GM19395 (cell line): ENCODE data around the gene ZBTB49.

ENCODE experiments used
- ATAC-seq: cut with Tn5 transposase; IDR thresholded peaks from one replicate; pipeline ENCODE4 v1.9.1; 2021; ENCODE audit warnings: mild to moderate bottlenecking, moderate library complexity; ENCODE audit not compliant: unreplicated experiment

The ZBTB49 gene

GRCh38 chr4:4277531-4277930, 12.5 kb upstream of the ZBTB49 start:
- no peak for ATAC-seq

GRCh38 chr4:4281787-4282186, 8.3 kb upstream of the ZBTB49 start:
- no peak for ATAC-seq

- no peak for ATAC-seq
Observed at GRCh38 chr4:4284827-4285618, 5.0 kb upstream of the ZBTB49 start.

- no peak for ATAC-seq
Observed at GRCh38 chr4:4288098-4288497, 2.0 kb upstream of the ZBTB49 start.

- no peak for ATAC-seq
Observed at GRCh38 chr4:4289055-4289454, 996 bp upstream of the ZBTB49 start.

- peak; percentile 28 for ATAC-seq
Observed at GRCh38 chr4:4289597-4289940, 482 bp upstream of the ZBTB49 start.

- no peak for ATAC-seq
Observed at GRCh38 chr4:4293279-4293678, 3.2 kb downstream of the ZBTB49 start.

GRCh38 chr4:4296283-4296846, 6.3 kb downstream of the ZBTB49 start:
- no peak for ATAC-seq

- ATAC-seq, result no peak
Observed at GRCh38 chr4:4299006-4299405, 9.0 kb downstream of the ZBTB49 start.

- ATAC-seq, result no peak
Observed at GRCh38 chr4:4302001-4302400, 11.9 kb downstream of the ZBTB49 start.

- no peak for ATAC-seq
Observed at GRCh38 chr4:4302416-4302815, 12.4 kb downstream of the ZBTB49 start.

GRCh38 chr4:4306920-4307319, 16.9 kb downstream of the ZBTB49 start:
- no peak for ATAC-seq

GRCh38 chr4:4308800-4309441, 18.9 kb downstream of the ZBTB49 start:
- no peak for ATAC-seq

- ATAC-seq, result no peak
Observed at GRCh38 chr4:4311193-4311592, 21.1 kb downstream of the ZBTB49 start.

- no peak for ATAC-seq
Observed at GRCh38 chr4:4315461-4316149, 25.6 kb downstream of the ZBTB49 start.

- ATAC-seq, result no peak
Observed at GRCh38 chr4:4316150-4316495, 26.1 kb downstream of the ZBTB49 start.

GRCh38 chr4:4317496-4318232, 27.6 kb downstream of the ZBTB49 start:
- ATAC-seq, result no peak

GRCh38 chr4:4320528-4320927, 30.5 kb downstream of the ZBTB49 start:
- no peak for ATAC-seq

GRCh38 chr4:4320951-4321714, 31.1 kb downstream of the ZBTB49 start:
- no peak for ATAC-seq

- no peak for ATAC-seq
Observed at GRCh38 chr4:4321951-4322688, 32.1 kb downstream of the ZBTB49 start.
